Measurements from ENCODE around the gene BPHL.

- TF ChIP-seq CTCF (IDR thresholded peaks at IDR 0.05 in 2 of 3, conservative IDR thresholded peaks at IDR 0.05 in 1 of 3; ENCODE audit: borderline replicate concordance in 1 of 3, insufficient read depth in 1 of 3, low read depth in 2 of 3, low read length in 2 of 3) (no peak), EZH2 (IDR thresholded peaks at IDR 0.05) (no peak), EGR1 (IDR thresholded peaks at IDR 0.05; ENCODE audit: low read depth) (no peak), CBX3 (IDR thresholded peaks at IDR 0.05; ENCODE audit: low read depth) (no peak), POLR2A (IDR thresholded peaks at IDR 0.05; ENCODE audit: borderline replicate concordance, extremely low read depth, insufficient read depth, insufficient read length) (no peak), JUND (IDR thresholded peaks at IDR 0.05) (no peak), EZH2phosphoT487 (IDR thresholded peaks at IDR 0.05; ENCODE audit: borderline replicate concordance) (no peak), CEBPB (IDR thresholded peaks at IDR 0.05; ENCODE audit: low read depth) (no peak), ZNF274 (IDR thresholded peaks at IDR 0.05; ENCODE audit: low read depth, low read length) (no peak), POLR2AphosphoS5 (IDR thresholded peaks at IDR 0.05; ENCODE audit: low read depth, low read length) (no peak), SIN3A (IDR thresholded peaks at IDR 0.05; ENCODE audit: low read depth) (no peak), SRF (IDR thresholded peaks at IDR 0.05; ENCODE audit: low read depth) (no peak)
Measured at GRCh38 chr6:3122823-3123182, 4.3 kb downstream of the BPHL start.

Measured in HCT116 (cell line).